Retina (tissue), 1 donor: ENCODE data around the gene FAM131C.

Experiments
- DNase-seq: peaks from one replicate; pipeline ENCODE4 v3.0.0-alpha.2; 2016

Gene FAM131C

DNA sequence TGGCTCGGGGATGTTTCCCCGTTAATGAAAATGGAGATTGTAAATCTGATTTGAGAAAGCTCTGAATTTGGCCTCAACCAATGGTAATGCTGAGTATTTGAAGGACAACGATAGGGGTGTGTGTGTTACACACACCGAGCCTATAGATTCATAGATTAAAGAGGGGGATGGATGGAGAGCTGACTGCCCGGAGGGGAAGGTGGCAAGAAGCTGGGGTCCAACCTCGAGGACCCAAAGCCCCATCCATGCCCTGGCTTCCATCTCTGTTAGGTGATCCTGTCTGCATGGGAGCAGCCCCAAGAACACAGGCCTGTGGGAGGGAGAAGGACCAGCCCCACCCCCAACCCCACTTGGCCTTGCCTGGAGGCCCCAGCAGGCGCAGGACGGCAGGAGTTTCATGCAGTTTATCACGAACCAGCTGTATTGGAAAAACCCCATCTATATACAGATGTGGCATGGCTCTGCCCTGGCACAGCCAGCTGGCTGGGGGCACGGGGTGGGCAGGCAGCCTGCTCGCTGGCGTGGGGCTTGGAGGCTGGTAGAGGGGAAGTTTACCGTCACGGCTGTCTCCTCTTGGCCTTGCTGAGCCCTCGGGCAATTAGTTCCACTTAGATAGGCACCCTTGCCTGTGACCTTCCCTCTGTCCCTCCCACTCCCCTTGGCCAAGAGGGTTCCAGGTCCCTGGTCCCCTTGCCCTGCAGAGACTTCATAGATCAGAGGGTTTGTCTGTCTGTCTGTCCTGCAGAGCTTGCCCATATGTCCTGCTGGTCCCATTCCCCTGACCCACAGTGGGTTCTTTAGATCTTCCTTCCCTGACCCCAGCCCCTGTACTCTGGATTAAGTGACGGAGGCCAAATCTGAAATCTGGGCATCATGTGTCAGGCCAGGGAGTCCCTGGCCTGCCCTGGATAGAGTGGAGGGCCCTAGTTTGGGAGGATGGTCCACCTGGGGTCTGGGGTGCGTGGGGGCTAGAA lies 58.7 kb downstream of the FAM131C start:
- peak; percentile 45 for DNase-seq

DNA sequence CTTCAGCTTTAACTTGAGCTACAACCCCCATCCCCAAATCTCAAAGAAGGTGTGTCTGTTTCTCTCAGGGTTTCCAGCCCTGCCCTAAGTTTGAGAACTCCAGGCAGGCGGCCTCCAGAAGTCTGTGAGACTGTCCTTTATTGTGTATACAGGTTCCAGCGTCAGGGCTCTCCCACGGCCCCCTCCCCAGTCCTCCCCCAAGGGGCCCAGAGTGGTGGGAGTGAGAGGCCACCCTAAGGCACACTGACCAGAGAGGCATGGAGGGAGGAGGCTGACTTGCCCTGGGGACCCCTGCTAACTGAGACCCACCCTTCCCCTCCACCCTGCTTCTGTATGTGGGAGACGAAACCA lies 59.6 kb downstream of the FAM131C start:
- no peak for DNase-seq

DNA sequence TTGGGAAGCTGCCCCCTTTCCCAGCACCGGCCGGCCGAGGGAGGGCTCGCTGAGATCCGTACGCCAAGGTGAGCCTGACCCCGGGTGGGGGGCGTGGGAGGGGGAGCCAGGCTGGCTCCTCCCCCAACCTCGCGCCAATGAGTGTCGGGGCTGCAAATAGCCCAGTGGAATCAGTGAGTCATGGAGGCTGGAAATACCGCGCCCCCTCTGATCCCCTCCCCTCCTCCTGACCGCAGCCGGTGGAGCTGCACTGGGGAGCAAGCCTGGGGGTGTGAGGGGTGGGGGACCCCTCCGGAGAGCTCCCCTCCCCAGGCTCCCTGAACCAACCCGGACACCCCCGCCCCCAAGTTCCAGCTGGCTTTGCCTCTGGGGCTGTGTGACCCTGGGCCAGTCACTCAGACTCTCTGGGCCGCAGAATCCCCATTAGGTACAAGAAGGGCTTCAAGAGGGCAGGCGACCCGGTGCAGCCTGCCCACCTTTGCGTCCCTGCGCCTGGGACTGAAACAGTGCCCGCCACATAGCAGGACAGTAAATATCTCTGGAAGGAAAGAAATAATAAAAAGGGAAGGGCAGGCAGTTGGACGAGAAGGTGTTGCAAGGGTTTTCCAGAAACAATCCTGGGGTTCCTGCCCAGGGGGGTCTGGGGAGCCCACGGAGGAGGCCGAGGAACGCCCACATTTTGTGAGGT lies 60.1 kb downstream of the FAM131C start:
- DNase-seq = no peak

DNA sequence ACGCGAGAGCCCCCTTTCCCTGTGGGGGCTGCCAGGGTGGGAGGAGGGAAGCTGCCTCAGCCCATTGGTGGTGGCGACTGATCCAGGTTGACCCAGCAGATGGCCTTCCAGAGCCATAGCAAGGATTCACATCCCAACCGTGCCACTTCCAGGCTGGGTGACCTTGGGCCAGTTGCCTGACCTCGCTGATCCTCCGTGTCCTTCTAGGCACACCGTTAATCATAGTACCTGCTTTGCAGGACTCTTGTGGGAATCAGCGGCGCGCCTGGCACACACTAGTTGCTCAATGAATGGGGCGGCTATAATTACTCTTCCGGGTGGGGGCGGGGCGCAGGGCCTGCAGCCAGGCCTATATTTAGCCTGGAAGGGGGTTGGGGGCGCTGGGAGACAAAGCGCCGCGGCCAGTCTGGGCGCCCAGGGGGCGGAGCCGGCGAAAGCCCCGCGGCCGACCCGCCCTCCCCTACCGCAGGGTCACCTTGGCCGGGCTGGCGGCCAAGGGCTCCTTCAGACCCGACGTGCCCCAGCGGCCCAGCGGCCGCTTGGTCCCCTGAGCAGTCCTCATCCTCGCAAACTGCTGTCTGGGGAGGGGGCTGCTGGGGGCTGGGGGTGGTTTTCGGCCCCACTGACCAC lies 60.7 kb downstream of the FAM131C start:
- DNase-seq = peak; percentile 53

DNA sequence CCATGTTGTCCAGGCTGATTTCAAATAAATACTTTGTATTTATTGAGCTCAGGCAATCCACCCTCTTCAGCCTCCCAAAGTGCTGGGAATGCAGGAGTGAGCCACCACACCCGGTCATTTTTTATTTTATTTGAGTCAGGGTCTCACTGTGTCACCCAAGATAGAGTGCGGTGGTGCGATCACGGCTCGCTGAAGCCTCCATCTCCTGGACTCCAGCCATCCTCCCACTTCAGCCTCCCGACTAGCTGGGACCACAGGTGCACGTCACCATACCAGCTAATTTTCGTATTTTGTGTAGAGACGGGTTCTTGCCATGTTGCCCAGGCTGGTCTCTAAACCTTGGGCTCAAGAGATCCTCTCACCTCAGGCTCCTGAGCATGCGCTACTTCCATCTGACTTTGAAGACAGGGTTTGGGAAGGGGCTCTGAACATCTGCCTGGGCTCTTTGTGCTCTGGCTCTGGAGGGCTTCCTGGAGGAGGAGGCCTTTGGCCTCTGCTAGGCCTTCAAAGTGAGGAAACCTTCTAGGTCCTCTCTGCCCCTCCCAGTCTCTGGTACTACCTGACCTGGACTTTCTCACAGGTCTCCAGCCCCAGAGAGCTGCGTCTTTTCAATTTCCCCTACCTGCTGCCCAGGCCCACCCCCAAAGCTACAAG lies 61.4 kb downstream of the FAM131C start:
- no peak for DNase-seq

DNA sequence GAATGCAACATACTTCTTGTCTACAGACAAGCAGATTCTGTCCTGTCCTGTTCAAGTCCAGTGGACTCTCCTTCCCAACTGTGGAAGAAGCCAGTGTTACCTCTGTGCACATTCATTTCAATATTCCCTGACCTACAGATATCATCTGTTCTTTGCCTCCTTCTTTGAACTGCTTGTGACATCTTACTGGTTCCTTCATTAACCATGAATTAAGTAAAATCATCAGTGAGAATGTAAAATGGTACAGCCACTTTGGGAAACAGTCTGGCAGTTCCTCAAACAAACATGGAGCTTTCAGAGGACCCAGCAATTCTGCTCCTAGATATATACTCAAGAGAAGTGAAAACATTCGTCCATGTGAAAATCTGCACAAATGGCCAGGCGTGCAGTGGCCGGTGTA lies 62.6 kb downstream of the FAM131C start:
- DNase-seq = no peak

DNA sequence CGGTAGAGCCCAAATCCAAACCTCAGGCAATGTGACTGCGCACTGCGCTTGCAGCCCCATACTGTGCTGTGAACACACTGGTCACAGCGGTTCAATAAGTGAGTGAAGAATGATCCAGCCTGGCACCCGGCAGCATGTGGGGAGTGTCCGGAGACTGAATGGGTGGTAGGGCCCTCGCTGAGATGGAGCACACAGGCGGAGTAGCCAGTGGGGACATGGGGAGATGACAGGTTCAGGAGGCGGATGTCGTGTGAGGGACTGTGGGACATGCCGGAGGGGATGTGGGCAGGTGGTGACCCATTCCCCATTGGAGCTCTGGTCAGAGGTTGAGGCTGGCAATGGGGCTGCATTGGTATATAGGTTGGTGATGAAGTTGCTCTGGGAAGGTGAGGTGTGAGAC lies 63.8 kb downstream of the FAM131C start:
- no peak for DNase-seq

DNA sequence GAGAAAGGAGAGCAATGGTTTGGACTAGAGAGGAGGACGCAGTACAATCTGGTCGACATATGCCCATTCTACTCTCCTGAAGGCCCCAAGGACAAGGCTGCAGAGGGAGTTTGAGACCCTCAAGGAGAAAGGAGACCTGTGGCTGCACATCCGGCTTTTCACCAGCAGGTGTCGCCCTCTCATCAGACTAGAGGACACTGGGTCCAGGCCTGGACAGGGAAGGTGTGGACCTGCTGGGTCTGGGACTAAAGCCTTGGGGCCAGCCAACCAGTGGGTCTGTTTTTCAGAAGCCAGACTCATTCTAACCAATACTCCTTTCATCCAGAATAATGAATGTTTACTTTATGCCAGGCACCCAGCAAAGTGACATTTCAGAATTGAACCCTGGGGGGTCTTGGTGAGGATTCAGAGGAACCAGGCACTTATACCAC lies 64.4 kb downstream of the FAM131C start:
- peak; percentile 85 for DNase-seq
